GM19468 (cell line): Measurements from ENCODE around the gene HOOK2.
"Not testable (repeated sequence)": the region's sequence is repeated elsewhere in the genome, so short reads cannot be mapped to it uniquely, and the experiment has no call there.

Source experiments
- ATAC-seq: cut with Tn5 transposase; IDR thresholded peaks from one replicate; pipeline ENCODE4 v1.9.1; 2021; ENCODE audit warnings: mild to moderate bottlenecking, moderate library complexity, moderate number of reproducible peaks; ENCODE audit not compliant: unreplicated experiment; ENCODE audit errors: extremely low read depth

Gene HOOK2, protein sequence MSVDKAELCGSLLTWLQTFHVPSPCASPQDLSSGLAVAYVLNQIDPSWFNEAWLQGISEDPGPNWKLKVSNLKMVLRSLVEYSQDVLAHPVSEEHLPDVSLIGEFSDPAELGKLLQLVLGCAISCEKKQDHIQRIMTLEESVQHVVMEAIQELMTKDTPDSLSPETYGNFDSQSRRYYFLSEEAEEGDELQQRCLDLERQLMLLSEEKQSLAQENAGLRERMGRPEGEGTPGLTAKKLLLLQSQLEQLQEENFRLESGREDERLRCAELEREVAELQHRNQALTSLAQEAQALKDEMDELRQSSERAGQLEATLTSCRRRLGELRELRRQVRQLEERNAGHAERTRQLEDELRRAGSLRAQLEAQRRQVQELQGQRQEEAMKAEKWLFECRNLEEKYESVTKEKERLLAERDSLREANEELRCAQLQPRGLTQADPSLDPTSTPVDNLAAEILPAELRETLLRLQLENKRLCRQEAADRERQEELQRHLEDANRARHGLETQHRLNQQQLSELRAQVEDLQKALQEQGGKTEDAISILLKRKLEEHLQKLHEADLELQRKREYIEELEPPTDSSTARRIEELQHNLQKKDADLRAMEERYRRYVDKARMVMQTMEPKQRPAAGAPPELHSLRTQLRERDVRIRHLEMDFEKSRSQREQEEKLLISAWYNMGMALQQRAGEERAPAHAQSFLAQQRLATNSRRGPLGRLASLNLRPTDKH

DNA sequence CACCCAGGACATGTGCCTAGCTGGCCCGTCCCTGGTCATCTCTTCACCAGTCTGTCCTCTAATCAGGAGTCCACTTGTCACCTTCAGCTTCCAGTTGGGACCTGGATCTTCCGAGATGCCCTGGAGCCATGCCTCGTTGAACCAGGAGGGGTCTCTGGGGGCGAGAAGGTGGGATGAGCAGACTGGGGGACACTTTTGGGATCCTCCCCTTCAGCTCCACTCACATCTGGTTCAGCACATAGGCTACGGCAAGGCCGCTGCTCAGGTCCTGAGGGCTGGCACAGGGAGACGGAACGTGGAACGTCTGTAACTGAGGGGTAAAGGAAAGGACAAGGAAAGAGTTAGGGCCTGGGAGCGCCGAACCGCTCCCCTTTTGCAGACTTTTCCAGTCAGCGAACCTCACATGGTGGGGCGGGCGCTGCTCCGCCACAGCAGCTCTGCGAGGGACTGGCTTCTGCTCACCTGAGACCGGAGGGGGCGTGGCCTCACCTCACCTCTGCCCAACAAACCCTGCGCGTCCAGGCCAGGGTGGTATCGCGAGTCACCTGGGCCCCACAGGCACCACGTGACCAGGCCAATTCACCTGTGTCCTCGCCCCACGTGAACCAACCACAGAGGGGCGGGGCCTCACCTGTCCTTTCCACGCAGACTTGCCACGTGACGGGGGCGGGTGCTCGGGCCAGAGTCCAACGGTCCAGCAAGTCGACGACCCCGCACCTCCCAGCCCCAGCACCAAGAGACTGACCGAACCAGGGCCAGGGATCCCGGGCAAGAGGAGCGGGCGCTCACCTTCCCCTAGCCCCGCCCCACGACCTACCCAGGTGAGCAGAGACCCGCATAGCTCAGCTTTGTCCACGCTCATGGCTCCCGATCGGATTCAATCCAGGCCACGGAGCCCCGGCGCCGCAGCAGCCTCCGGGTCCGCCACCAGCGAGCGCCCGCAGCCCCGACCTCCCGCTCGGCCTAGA is at the start of gene HOOK2:
HOOK2 (minus strand) TSS at position 965 of the 968 bp plus-strand sequence; CDS start at position 862, 103 bp downstream.
- ATAC-seq = no peak

DNA sequence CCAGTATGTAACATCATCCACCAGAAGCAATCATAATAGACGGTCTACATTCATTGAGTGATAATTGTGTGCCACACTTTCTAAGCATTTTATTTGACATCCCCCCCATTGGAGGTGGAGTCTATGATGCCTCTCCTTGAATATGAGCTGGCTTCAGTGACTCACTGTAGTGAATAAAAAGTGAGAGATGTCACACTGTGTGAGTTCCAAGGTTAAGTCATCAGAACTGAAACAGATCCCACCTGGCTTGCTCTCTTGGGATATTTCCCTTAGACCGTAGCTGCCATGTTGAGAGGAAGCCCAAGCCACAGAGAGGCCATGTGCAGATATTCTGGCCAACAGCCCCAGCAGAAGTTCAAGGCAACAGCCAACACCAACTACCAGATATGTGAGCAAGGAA is 46.4 kb upstream of the HOOK2 start:
- no peak for ATAC-seq

DNA sequence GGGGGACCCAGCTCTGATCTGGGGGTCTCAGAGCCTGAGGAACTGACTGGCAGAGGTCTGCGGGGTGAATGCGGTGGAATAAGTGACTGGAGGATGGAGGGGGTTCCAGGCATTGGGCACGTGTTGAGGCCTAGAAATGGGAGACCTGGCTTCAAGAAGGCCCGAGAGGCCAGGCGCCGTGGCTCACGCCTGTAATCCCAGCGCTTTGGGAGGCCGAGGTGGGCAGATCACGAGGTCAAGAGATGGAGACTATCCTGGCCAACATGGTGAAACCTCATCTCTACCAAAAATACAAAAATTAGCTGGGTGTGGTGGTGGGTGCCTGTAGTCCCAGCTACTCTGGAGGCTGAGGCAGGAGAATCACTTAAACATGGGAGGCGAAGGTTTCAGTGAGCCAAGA is 42.5 kb upstream of the HOOK2 start:
- not testable (repeated sequence) for ATAC-seq

DNA sequence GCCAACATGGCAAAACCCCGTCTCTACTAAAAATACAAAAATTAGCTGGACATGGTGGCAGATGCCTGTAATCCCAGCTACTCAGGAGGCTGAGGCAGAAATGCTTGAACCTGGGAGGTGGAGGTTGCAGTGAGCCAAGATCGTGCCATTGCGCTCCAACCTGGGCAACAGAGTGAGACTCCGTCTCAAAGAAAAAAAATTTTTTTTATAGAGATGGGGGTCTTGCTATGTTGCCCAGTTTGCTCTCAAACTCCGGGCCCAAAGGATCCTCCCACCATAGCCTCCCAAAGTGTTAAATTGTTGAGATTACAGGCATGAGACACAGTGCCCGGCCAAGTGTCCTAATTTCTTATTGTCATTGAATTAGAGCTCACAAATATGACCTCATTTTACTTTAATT is 41.8 kb upstream of the HOOK2 start:
- not testable (repeated sequence) for ATAC-seq

DNA sequence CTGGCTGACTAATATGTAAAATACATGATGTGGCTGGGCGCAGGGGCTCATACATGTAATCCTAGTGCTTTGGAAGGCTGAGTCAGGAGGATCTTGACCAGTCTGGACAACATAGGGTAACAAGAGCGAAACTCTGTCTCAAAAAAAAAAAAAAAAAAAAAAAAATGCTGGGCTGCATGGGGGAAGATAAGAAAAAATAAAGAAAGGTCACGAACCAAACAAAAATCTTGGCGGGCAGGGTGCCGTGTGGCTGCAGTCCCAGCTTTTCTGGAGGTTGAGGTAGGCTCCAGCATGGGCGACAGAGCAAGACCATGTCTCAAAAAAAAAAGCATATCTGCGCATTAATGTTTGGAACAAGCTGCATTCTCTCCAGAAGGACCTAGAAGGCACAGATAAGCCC is 39.7 kb upstream of the HOOK2 start:
- no peak for ATAC-seq

DNA sequence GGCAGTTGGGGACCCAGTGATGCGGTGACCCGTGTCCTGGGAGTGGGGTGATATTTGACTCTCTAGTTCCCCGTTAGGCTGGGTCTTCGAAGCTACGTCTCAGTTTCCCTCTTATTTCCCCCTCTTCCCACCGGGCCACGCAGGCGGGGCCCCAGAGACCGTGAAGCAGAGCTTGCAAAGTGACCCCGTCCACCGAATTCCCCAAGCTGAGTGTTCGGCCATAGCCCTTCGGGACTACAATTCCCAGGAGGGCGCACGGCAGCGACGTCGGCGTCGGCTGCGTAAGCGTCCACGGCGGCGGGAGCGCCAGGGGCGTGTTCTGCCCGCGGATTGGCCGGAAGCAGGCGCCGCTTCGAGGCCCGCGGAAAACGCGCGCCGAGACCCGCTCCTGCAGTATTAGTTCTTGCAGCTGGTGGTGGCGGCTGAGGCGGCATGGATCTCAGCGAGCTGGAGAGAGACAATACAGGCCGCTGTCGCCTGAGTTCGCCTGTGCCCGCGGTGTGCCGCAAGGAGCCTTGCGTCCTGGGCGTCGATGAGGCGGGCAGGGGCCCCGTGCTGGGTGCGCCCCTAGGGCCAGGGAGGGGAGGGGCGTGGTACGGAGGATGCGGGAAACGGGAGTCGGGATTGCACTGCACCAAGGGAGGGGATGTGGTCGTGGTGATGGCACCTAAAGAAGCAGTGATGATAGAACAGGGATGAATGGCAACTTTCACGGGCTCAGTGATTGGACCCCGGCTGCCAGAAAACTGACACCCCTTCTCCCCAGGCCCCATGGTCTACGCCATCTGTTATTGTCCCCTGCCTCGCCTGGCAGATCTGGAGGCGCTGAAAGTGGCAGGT is 31.1 kb upstream of the HOOK2 start, which contains the start of gene RNASEH2A:
RNASEH2A (plus strand) TSS at position 343 of the 840 bp plus-strand sequence; CDS start at position 433, 90 bp downstream.
- ATAC-seq = no peak

DNA sequence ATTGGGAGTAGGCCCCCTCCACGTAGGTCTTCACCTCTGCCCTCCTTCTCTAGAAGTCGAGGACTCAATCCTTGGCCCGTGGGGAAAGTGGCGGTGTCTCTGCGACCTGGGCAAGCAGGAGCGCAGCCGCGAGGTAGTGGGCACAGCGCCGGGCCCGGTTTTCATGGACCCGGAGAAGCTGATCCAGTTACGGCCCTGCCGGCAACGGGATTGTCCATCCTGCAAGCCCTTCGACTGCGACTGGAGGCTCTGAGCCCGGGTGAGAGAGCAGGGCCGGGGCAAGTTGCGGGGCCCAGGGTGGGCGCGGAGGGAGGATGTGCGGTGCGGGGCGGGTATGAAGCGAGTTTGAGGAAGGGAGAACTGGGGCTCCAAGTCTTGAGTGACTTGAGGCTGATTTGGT is 28.7 kb upstream of the HOOK2 start:
- ATAC-seq = no peak

DNA sequence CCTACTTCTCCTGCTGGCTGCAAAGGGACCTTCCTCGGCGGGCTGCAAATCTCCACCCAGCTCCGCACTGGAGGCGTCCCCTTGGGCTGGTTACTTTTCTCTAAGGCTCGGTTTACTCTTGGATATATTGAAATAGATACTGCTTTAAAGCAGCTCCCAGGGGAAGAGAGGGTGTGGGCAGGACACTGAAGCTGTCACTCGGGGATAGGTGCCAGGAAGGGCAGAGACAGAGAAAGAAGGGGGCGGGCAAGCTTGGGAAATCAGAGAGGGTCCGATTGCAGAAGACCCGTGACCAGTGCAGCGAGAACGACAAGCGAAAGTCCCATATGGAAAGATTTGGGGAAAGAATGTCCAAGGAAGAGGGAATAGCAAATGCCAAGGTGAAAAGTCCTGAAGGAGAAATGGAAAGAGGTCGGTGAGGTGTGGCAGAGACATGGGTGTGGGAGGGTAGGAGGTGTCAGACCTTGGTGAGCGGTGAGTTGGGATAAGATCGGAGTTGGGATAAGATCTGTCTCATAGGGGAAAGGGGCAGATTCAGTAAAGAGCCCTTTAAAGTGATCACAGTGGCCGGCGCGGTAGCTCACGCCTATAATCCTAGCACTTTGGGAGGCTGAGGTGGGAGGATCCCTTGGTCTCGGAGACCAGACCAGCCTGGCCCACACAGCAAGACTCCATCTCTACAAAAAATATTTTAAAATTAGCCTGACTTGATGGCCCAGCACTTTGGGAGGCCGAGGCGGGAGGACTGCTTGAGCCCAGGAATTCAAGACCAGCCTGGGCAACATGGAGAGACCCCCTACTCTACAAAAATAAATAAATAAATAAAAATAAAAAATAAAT is 27.1 kb upstream of the HOOK2 start:
- ATAC-seq = no peak

DNA sequence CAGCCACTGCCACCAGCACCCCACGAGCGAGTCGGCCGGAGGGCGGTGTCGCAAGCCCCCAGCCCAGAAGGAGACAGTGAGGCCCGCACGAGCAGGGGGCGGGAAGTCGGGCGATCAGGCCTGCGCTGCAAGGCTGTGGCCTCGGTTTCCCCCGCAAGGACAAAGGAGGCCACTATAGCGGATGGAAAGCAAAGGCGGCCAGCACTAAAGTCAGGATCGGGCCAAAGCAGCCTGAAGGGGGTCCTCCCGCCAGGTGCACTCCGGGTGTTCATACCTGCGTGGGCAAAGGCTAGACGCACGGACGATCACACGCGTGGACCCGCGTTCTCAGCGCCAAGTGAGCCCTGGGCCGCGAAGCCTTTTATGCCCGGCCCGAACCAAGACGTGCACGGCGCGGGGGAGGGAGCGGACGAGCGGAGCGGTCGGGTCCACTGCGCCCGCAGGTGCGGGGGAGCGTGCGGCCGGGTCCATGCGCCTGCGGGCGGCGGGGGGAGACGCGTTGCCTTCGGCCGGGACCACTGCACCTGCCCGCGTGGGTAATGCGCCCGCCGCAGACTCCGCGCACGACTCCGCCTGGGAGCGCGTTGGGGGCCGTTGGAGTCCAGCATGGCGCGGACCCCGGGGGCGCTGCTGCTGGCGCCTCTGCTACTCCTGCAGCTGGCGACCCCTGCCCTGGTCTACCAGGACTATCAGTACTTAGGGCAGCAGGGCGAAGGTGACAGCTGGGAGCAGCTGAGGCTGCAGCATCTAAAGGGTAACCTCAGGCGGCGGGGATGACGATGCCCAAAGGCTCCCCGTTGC is 26.3 kb upstream of the HOOK2 start, which contains the start of the genes PRDX2 and THSD8:
PRDX2 (minus strand) TSS at position 335 of the 801 bp plus-strand sequence. CDS start 539 bp downstream, outside the sequence.
THSD8 (plus strand) TSS at position 604 of the 801 bp plus-strand sequence; CDS start at position 607, 3 bp downstream.
- ATAC-seq = no peak

DNA sequence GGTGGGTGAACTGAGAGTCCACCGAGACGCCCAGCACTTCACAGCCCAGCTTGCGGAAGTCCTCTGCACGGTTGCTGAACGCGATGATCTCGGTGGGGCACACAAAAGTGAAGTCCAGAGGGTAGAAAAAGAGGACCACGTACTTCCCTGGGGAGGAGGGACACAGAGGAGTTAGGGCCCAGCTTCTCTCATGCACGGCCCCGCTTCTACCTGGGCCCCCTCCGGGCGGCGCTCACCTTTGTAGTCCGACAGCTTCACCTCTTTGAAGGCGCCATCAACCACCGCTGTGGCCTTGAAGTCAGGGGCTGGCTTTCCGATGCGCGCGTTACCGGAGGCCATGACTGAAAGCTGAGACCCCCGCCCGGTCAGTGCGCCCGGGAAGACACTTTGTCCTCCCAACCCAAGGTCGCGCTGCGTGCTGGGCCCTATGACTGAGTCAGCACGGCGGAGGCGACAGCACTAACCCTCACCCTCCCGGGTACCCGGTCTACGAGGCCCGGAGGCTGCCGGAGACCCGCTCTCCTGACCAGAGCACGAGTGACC is 25.6 kb upstream of the HOOK2 start:
- no peak for ATAC-seq

DNA sequence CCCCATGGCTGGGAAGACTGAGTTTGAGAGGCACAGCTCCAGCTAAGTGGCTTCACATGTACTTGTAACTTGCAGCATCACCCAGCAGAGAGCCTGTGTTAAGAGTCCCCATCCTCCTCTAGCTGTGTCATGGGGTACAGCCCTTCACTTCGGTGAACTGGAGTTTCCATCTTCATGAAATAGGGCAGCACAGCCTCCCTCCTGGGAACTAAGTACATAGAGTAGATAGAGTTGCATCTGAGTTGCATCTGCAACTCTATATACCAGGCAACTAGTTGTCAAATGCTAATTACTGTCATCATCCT is 25.1 kb upstream of the HOOK2 start:
- ATAC-seq = no peak

DNA sequence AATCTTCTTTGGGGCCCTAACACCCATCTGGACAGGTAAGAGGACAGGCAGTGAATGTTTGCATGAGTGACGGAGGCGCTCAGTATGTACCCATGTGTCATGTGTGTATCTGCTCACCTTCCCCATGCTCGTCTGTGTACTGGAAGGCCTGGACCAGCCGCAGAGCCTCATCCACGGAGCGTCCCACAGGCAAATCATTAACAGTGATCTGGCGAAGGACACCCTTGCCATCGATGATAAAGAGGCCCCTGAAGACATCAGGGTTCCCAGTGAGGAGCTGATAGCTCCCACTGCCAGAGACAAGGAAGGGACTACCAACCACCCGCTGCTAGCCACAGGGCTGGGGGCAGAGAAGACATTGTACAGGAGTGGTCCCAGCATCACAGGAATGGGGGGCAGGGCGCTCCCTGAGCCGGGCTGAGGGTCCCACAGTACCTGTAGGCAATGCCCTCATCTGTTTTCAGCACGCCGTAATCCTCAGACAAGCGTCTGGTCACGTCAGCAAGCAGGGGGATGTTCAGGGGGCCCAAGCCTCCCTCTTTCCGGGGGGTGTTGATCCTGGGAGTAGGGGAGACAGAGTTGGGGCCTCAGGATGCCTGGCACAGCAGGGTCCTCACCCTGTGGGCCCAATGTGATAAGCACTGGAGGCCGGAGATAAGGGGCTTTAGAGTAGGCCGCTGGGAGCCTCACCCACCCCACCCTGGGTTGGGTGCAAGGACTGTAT is 24.6 kb upstream of the HOOK2 start:
- no peak for ATAC-seq

DNA sequence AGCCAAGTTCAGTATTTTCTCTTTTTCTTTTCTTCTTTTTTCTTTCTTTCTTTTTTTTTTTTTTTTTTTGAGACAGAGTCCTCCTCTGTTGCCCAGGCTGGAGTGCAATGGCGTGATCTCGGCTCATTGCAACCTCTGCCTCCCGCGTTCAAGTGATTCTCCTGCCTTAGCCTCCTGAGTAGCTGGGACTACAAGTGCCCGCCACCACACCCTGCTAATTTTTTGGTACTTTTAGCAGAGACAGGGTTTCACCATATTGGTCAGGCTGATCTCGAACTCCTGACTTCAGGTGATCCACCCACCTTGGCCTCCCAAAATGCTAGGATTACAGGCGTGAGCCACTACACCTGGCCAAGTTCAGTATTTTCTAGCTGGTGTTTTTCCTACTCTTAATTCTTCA is 22.3 kb upstream of the HOOK2 start:
- not testable (repeated sequence) for ATAC-seq

DNA sequence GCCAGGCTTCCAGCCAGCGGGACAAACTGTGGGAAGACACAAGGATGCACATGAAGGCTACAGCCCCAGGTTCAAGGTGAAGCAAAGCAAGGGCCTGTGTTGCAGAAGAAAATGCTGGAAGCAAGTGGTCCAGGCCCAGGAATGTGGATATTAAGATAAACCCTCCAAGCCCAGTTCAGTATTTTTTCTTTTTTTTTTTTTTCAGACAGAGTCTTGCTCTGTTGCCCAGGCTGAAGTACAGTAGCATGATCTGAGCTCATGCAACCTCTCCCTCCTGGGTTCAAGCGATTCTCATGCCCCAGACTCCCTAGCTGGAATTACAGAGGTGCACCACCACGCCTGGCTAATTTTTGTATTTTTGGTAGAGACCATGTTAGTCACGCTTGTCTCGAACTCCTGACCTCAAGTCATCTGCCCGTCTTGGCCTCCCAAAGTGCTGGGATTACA is 21.8 kb upstream of the HOOK2 start:
- ATAC-seq = no peak

DNA sequence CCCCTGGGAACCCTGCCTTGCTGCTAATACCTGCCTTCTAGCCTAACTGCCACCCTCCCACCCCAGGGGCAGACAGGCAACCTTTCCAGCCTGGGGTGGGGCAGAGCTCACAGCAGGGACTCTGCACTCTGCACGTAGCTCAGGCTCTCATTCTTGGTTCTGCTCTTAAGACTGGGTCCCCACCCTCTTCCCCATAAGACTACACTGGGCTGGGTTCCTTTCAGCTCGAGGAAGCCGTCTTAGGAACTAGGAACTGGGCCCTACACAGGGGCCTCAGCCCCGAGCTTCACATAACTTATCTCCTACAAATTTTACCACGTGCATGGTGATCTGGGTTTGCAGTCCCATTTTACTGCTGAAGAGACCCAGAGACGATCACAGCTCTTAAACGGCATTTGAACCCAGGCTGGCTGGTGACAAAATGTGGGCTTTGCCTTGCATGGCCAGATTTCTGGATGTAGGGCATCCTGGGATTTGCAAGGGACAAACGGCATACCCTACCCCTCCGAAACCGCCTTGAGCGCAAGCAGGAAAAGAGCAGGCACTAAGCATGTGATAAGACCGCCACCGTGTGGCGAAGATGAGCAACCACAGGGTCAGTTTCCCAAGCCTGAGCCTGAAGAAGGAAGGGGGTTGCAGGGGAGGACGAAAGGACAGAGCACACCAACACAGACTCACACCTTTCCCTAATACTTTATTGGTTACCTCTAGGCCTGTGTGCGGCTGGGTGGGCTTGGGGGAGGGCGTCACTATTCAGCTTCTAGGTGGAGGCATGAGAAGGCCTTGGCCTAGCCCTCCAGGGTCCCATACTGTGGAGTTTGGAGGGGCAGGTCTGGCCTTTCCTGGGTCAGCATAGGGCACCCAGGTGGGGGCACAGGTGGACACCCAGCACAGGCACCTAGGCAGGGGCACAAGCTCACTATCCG is 21.1 kb upstream of the HOOK2 start:
- ATAC-seq = no peak

DNA sequence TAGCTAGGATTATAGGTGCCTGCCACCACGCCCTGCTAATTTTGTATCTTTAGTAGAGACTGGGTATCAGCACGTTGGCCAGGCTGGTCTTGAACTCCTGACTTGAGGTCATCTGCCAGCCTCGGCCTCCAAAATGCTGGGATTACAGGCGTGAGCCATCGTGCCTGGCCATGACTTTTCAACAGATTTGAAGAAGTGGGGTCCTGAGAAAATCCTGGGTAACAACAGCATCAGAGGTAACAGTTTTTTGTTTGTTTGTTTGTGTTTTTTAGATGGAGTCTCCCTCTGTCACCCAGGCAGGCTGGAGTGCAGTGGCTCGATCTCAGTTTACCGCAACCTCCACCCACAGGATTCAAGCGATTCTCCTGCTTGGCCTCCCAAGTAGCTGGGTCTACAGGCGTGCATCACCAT is 19.6 kb upstream of the HOOK2 start:
- no peak for ATAC-seq
